HG03469 (cell line): ENCODE measurements around the gene MLNR.

Source experiments
- ATAC-seq: cut with Tn5 transposase; IDR thresholded peaks from one replicate; pipeline ENCODE4 v1.9.1; 2021; ENCODE audit warnings: mild to moderate bottlenecking, moderate library complexity, moderate number of reproducible peaks; ENCODE audit not compliant: unreplicated experiment

The MLNR gene, protein sequence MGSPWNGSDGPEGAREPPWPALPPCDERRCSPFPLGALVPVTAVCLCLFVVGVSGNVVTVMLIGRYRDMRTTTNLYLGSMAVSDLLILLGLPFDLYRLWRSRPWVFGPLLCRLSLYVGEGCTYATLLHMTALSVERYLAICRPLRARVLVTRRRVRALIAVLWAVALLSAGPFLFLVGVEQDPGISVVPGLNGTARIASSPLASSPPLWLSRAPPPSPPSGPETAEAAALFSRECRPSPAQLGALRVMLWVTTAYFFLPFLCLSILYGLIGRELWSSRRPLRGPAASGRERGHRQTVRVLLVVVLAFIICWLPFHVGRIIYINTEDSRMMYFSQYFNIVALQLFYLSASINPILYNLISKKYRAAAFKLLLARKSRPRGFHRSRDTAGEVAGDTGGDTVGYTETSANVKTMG

DNA sequence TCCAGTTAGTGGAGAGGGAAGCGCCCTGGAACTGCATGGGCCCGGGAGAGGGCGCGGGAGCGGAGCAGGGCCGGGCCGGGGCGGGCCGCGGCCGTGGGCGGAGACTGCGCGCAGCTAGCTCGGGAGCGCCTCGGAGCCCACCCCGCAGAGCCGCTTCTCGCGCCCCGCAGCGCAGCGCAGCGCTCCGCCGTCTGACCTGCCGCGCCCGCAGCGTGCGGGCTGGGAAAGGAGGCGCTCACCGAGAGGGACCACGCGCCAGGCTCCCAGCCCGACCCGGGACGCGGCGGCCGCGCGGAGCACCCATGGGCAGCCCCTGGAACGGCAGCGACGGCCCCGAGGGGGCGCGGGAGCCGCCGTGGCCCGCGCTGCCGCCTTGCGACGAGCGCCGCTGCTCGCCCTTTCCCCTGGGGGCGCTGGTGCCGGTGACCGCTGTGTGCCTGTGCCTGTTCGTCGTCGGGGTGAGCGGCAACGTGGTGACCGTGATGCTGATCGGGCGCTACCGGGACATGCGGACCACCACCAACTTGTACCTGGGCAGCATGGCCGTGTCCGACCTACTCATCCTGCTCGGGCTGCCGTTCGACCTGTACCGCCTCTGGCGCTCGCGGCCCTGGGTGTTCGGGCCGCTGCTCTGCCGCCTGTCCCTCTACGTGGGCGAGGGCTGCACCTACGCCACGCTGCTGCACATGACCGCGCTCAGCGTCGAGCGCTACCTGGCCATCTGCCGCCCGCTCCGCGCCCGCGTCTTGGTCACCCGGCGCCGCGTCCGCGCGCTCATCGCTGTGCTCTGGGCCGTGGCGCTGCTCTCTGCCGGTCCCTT, at the start of gene MLNR:
TSS of gene MLNR (plus strand) at position 303 of the 820 bp plus-strand sequence. CDS start at position 303, 0 bp downstream.
- ATAC-seq: no peak

DNA sequence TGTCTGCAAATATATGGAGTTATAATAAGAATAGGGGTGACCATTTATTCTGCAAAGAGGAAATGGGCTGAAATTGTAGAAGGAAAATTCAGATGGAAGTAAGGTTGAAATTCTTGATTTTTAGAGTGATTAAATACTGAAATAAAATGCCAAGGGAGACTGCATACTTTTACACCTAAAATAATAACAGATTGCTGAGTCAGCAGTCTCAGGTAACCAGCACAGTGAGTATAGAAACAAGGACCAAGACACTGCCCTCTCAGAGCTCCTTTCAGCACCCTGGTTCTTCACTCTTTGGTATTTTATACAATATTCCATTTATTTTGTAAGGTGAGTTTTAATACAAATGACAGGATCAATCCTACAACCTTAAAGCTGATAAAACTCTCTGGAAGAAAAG, 48.8 kb upstream of the MLNR start:
- ATAC-seq: no peak

DNA sequence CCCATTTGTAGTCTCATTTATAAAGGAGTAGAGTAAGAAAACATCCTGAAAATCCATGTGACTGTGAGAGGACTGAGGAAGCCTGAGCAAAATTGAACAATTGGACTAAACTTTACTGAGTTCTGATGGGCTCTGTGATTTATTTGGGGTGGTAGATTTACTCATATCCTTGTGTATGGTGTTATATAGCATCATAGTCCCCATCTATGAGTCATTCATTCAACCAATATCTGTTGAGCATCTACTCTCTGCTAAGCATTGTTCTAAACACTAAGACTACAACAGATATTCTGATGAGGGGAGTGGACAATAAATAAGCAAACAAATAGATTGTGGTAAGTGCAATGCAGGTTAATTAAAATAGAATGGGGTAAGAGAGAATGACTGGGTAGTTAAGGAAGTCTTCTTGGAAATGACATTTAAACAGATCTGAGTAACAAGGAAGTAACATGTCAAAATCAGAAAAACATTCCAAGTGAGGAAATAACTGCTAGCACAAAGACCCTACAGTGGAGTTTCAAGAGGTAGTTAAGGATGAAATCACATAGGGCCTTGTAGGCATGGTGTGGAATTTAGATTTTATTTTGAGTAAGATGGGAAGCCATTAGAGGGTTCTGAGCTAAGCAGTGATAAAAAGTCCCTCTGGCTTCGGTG, 36.3 kb upstream of the MLNR start:
- no peak for ATAC-seq

DNA sequence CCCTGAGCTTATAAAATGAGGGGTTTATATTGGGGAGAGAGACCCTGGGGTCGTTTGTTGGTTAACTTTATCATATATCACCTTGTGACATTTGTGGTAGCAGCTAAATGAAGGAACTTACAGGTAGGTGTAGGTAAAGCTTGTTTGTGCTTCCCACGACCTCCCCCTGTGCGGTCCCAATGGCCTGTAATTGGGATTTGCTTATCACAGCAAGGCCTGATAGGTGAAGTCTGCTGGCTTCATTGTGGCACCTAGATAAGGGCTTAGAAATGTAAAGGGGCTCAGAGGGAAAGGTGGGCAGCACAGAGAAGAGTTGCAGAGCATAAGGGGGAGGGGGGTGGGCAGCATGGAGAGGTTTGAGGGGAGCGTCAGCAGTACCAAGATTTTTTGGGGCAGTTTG, 35.5 kb upstream of the MLNR start:
- ATAC-seq: no peak

DNA sequence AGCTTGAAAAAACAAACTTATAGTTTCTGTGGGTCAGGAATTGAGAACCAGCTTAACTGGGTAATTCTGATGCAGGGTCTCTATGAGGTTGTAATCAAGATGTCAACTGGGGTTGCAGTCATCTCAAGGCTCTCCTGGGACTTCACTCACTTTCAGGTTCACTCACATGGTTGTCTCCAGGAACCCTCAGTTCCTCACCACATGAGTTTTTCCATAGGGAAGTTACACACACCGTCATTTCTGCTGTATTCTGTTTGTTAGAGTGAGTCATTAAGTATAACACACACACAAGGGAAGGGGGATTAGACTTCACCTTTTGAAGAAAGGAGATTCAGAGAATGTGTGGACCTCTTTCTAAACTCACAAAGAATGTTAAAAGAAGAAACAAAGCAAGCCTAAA, 34.9 kb upstream of the MLNR start:
- ATAC-seq: no peak

DNA sequence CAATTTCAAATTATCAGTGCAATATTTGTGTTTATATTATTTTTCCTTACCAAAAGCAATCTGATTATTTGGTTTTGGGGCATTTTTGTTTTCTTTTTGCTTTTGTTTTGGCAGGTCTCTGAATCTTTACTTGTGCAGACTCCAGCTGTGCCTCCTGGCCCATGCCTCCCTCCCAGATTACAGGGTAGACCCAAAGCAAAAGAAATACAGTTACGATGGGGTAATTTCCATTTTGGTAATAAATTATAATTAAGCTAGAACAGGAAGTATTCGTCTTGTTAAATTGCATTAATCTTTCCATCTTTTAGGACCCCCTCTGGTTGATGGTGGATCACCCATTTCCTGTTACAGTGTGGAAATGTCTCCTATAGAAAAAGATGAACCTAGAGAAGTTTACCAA, 29.2 kb upstream of the MLNR start:
- ATAC-seq: no peak

DNA sequence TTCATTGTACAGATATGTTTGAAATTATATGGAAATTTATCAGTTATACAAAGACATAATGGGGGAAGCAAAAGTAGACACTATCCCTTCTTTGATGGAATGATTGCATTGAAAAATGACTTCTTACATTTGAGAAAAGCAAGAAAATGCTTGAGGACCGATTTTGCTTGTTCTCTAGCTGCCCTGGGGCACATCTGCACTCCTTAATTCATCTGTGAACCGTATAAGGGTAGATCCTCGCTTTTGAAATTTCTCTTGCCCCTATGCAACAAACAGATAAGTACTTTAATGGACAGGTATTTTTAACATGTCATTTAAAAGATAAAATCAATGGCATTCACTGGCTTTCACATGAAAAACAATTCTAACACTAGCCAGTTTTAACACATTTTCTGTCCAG, 13.5 kb upstream of the MLNR start:
- ATAC-seq: no peak

DNA sequence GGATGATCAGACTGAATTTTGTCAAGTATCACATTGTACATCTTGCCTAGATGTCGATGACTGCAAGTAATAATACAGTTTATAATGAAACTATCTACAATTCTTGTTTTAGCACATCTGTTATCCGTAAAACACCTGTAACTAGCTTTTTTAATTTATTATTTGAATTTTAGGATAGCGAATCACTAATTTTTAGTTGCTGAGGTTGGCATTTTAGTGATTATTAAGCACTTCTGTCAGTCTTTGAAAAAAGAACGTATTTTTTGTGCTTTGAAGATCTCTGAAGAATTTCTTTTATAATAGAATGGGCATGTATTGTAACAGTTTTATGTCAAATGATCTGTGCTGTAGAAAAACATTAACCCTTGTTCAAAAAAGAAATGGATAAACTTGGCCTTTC, 11.5 kb upstream of the MLNR start:
- no peak for ATAC-seq

DNA sequence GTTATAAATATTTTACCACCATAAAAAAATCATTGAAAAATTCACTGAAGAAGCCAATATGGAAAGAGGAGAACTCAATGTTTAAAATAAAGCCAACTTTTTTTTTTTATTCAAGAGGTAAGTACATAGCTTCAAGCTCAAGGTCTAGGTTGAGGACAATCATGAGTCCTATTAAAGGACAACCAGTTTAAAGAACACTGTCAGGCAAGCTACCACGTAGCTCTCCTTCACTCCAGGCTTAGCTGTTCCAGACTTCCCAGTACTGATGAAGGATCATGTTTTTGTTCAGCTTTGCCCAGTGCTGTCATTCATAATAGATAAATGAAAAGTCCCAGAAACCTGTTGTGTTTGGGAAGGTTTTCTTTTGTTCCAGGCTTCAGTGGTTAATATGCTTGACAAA, 10.0 kb upstream of the MLNR start:
- no peak for ATAC-seq

DNA sequence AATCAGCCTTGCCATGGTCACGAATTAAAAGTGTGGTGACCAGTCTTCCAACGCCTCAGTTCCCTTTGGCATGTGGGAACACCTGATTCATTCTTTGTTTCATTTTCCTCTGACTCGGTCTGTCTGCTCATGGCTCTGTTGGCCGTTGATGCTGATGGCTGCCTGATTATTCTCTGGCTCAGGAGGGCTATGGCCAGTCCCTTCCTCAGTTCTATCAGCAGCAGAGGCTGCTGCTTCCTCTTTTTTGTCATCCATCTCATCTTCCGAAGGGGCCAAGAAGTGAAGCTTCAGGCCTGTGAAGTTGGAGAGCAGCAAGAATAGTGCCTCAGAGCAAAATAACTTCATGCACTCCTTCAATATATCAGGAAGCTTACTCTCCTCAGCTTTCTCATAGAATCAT, 9.5 kb upstream of the MLNR start:
- no peak for ATAC-seq

DNA sequence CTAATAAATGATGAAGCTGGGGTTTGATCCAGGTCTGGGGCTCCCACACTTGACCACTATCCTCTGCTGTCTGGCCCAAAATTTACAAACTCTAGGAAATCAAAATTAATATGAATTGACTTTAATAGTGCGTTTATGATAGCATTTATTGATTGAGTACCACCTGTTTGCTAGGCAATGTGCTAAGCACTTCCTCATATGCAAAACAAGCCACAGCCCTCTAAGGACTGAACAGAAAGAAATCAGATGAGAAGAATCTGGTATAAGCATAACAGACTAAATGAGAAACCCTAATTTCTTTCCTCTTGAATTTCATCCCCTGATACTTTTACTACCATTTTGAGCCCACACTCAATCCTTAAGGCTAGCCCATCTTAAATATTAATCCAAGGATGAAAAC, 6.6 kb upstream of the MLNR start:
- ATAC-seq: no peak

DNA sequence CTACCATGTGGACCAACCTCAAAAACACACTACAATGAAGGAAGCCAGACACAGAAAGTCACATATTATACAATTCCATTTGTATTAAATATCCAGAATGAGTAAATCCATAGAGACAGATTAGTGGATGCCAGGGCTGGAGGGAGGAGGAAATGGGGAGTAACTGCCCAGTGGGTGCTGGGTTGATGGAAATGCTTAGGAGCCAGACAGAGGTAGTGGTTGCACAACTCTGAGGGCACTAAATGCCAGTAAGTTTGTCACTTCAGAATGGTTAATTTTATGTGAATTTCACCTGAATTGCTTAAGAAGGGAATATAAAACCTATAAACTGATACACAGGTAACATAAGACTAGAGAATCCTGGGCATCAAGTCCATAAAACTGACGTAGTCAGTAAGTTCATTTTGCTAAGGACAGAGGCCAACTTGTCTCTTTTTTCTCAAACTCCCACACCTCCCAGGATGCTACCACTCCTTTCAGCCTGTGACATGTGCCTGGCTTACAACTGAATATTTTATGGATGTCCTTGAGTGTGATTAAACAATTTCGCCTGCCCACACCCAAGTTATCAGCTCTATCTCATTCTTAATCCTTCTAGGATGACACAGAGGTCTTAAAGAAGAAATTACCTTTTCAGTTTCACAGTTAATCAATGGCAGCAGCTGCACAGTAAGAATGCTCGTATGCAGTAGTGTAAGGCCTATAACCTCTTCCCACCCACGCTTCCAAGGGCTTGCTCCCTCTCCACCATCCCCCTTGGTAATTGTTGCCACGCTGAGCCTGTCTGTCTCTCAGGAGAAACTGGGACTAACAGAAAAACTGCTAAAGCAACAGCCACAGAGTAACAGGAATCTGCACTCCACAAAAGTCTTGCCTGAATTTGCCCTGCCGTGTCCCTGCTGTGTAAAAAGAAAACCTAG, 5.9 kb upstream of the MLNR start:
- no peak for ATAC-seq

DNA sequence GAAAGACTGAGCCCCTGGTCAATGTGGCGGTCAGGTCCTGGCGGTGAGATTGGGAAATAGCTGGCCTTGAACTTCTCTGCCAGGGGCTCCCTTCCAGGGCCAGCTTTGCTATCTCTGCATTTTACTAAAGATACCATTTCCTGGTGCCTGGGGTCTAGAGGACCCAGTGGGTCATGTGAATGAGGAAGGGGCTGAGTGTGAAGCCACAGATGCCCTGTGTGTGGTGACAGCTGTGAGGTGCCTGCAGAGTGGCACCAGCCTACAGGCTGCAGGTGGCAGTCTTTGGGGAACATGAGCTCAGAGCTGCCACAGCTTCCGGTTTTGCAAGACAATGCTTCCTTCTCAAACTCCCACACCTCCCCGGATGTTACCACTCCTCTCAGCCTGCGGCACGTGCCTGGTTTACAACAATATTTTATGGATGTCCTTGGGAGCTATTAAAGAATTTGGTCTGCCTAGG, 5.2 kb upstream of the MLNR start:
- ATAC-seq: no peak

DNA sequence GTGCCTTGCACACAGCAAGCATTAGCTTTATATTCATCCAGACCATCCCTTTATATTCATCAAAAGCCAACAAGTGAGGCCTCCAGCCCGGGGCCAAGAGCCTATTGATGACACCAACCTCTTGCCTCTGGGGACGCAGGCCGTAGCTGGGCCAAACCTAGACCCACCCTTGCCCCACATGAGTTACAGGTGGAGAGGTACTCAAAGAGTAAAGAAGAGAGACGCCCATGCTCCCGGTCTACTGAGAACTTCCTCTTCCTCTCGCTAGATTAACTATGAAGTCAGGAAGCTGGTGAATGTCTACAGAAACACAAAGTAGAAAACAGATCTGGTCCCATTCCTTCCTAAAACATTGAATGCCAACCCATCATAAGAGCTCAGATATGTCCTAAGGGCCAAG, 3.8 kb upstream of the MLNR start:
- no peak for ATAC-seq

DNA sequence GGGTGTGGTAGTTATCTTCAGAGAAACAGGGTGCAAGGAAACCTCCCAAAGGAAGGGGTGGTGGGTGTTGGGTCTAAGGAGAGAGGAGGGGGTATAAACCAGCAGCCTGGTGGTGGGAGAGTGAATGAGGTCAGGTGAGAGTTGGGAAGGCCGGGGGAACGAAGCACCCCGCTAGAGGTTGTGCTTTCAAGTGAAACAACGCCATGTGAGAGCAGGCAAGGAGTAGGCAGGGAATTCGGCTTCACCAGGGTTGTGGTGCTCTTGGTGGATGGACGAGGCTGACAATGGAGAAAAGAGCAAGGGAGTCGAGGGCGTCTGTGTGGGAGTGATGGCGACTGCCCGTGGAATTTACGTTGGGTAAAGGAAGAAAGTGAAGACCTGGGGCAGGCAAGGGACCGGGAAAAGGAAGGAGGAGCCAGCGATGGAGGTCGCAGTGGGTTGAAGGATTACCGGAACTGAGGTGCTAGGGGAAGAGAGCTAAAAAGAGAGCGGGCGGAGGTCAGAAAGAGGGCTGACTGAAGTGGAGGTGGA, 2.1 kb upstream of the MLNR start:
- no peak for ATAC-seq

DNA sequence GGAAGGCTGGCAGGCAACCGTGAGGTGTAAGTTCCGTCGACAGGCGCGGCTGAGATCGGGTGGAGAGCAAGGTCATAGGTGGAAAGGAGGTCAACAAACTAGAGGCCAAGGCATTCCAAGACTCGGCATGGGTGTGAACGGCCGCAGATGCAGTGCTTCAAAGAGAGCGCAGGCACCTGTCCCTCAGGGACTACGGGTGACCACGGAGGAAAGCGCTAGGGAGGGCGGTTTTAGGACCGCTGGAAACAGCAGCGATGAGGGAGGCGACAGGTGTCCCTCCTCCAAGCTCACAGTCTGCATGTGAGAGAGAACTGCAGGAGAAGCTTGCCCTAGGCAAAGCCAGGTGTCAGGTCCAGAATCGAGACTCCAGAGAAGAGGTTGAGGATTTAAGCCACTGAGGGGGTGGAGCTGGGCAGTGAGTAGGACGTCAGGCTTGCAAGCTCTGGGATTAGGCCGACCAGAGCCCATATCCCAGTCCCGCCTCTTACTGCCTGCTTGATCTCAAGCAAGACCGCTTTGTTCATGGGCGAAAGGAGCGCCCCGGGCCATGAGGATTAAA, 1.6 kb upstream of the MLNR start:
- no peak for ATAC-seq

DNA sequence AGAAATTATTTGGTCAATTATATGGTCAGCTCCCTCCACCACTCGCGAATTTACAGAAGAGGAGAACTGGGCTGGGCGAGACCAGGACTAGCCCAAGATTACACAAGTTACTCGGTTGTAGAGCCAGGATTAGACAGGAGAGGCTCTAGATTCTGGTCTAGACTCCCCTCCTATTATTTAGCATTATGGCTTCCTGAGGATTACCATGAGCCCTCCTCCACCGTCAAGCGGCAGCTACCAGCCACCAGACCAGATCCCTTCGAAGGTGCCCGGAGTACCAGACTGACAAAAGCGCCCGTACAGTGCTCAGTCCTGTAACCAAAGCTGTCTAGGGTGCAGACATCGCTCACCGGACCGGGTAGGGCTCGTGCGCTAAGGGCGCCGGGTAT, 497 bp upstream of the MLNR start:
- ATAC-seq: no peak

DNA sequence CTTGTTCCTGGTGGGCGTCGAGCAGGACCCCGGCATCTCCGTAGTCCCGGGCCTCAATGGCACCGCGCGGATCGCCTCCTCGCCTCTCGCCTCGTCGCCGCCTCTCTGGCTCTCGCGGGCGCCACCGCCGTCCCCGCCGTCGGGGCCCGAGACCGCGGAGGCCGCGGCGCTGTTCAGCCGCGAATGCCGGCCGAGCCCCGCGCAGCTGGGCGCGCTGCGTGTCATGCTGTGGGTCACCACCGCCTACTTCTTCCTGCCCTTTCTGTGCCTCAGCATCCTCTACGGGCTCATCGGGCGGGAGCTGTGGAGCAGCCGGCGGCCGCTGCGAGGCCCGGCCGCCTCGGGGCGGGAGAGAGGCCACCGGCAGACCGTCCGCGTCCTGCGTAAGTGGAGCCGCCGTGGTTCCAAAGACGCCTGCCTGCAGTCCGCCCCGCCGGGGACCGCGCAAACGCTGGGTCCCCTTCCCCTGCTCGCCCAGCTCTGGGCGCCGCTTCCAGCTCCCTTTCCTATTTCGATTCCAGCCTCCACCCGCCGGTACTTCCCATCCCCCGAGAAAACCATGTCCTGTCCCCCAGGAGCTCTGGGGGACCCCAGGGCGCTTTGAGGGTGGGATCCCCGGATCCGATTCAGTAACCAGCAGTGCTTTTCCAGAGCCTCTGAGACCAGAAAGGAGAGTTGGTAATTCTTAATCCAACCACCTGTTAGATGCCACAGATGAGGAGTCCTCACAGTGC, 885 bp downstream of the MLNR start:
- ATAC-seq: no peak

DNA sequence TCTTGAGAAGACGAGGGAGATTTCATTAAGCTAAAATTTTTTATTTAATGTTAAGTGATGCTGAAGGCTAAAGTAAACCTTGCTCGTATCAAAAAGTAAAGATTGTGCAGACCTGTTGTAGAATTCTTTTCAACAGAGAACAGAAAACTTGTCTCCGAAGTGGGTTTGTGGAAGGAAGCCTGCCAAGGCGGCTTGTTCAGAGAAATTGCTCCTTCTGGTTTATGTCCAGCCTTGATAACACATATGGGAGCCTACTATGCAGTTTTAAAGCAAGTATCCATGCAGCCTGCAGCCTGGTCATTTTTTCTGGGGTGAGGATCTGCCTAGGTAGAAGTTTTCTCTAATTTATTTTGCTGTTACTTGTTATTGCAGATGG, 1.4 kb downstream of the MLNR start:
- no peak for ATAC-seq
